Memory B cell (primary cell): ENCODE measurements around the gene IKZF3.
"Not testable (repeated sequence)": the region's sequence is repeated elsewhere in the genome, so short reads cannot be mapped to it uniquely, and the experiment has no call there.

Source experiments
- ATAC-seq: fragments of 150-1000 bp; cut with Tn5 transposase; 2 replicates; pipeline ENCODE4 v1.10.0; 2021; ENCODE audit warnings: low read depth, mild to moderate bottlenecking, moderate library complexity
- DNase-seq, 2 donors: peaks; one replicate each; pipeline ENCODE4 v3.0.0; 2022; ENCODE audit warnings: low spot score in 2 of 2
- H3K27ac Mint-ChIP-seq: one replicate; pipeline ENCODE4 v1.8.0; 2022; ENCODE audit warnings: mild to moderate bottlenecking, moderate library complexity, mixed read lengths
- H3K27me3 Mint-ChIP-seq: one replicate; pipeline ENCODE4 v1.8.0; 2022; ENCODE audit warnings: mixed read lengths
- H3K36me3 Mint-ChIP-seq: one replicate; pipeline ENCODE4 v1.8.0; 2022; ENCODE audit warnings: mild to moderate bottlenecking, mixed read lengths
- H3K4me1 Mint-ChIP-seq: one replicate; pipeline ENCODE4 v1.8.0; 2022; ENCODE audit warnings: mixed read lengths
- H3K4me3 Mint-ChIP-seq: one replicate; pipeline ENCODE4 v1.8.0; 2022; ENCODE audit warnings: mild to moderate bottlenecking, moderate library complexity, mixed read lengths
- H3K9me3 Mint-ChIP-seq: one replicate; pipeline ENCODE4 v1.8.0; 2022; ENCODE audit warnings: mixed read lengths

Gene IKZF3

GRCh38 chr17:39863918-39864746, at the start of gene IKZF3:
IKZF3 (minus strand) TSS chr17:39864312; CDS start chr17:39864126, 186 bp downstream.
- H3K4me3 Mint-ChIP-seq = peak within 1 kb of the TSS; percentile 98
- H3K27me3 Mint-ChIP-seq = no peaks in the 10 kb centered on the region
- peaks cover 1% of the 10 kb centered on the region for H3K9me3 Mint-ChIP-seq

GRCh38 chr17:39908789-39909352, 44.8 kb upstream of the IKZF3 start:
- DNase-seq (no peak), ATAC-seq (no peak)
- Mint-ChIP-seq H3K36me3 (peaks cover 34% of the 10 kb centered on the region), H3K9me3 (no peaks in the 10 kb centered on the region), H3K27ac (no peak overlapping the region), H3K27me3 (no peaks in the 10 kb centered on the region), H3K4me3 (no peak overlapping the region), H3K4me1 (peaks cover 13% of the 10 kb centered on the region)

More at GRCh38 chr17:39863918-39864746, at the start of gene IKZF3:
- Mint-ChIP-seq H3K36me3 (peaks cover 19% of the 10 kb centered on the region), H3K27ac (peak within 1 kb of the TSS; percentile 99), H3K4me1 (peaks cover 39% of the 10 kb centered on the region)
- DNase-seq (peak; percentile 81 to 83), ATAC-seq (peak; percentile 72)

- H3K27me3 Mint-ChIP-seq = no peaks in the 10 kb centered on the region
- no peak overlapping the region for H3K4me3 Mint-ChIP-seq
- no peaks in the 10 kb centered on the region for H3K9me3 Mint-ChIP-seq
- peaks cover 16% of the 10 kb centered on the region for H3K4me1 Mint-ChIP-seq
- H3K27ac Mint-ChIP-seq = no peak overlapping the region
- ATAC-seq (no peak), DNase-seq (no peak)
- peaks cover 24% of the 10 kb centered on the region for H3K36me3 Mint-ChIP-seq
Measured at GRCh38 chr17:39904990-39905288, 40.8 kb upstream of the IKZF3 start.

- peak; percentile 60 for ATAC-seq
- DNase-seq = no peak
- Mint-ChIP-seq H3K4me3 (no peak overlapping the region), H3K27me3 (no peaks in the 10 kb centered on the region), H3K9me3 (no peaks in the 10 kb centered on the region), H3K36me3 (peaks cover 24% of the 10 kb centered on the region), H3K4me1 (peaks cover 16% of the 10 kb centered on the region), H3K27ac (peak overlapping the region; percentile 24)
Measured at GRCh38 chr17:39903158-39903884, 39.2 kb upstream of the IKZF3 start.

- H3K27me3 Mint-ChIP-seq, ATAC-seq, H3K4me3 Mint-ChIP-seq, H3K27ac Mint-ChIP-seq, DNase-seq, H3K9me3 Mint-ChIP-seq: not testable (repeated sequence)
- Mint-ChIP-seq H3K4me1 (peaks cover 15% of the 10 kb centered on the region), H3K36me3 (peaks cover 24% of the 10 kb centered on the region)
Measured at GRCh38 chr17:39902027-39902426, 37.9 kb upstream of the IKZF3 start.

- Mint-ChIP-seq H3K4me3 (no peak overlapping the region), H3K4me1 (peaks cover 9% of the 10 kb centered on the region), H3K9me3 (no peaks in the 10 kb centered on the region), H3K36me3 (peaks cover 14% of the 10 kb centered on the region), H3K27ac (no peak overlapping the region), H3K27me3 (no peaks in the 10 kb centered on the region)
- DNase-seq (no peak), ATAC-seq (no peak)
Measured at GRCh38 chr17:39899215-39899614, 35.1 kb upstream of the IKZF3 start.

- no peak overlapping the region for H3K4me3 Mint-ChIP-seq
- H3K36me3 Mint-ChIP-seq = peaks cover 14% of the 10 kb centered on the region
- no peaks in the 10 kb centered on the region for H3K27me3 Mint-ChIP-seq
- ATAC-seq (no peak), DNase-seq (no peak)
- peaks cover 9% of the 10 kb centered on the region for H3K4me1 Mint-ChIP-seq
- H3K9me3 Mint-ChIP-seq = no peaks in the 10 kb centered on the region
- H3K27ac Mint-ChIP-seq = no peak overlapping the region
Measured at GRCh38 chr17:39898088-39898487, 34.0 kb upstream of the IKZF3 start.

GRCh38 chr17:39894681-39895376, 30.7 kb upstream of the IKZF3 start:
- H3K27ac Mint-ChIP-seq = peak overlapping the region; percentile 37
- H3K4me3 Mint-ChIP-seq = peak overlapping the region; percentile 49
- ATAC-seq = peak; percentile 55
- no peak for DNase-seq
- H3K9me3 Mint-ChIP-seq = no peaks in the 10 kb centered on the region
- H3K27me3 Mint-ChIP-seq = no peaks in the 10 kb centered on the region
- H3K36me3 Mint-ChIP-seq = peaks cover 10% of the 10 kb centered on the region
- peaks cover 13% of the 10 kb centered on the region for H3K4me1 Mint-ChIP-seq

- Mint-ChIP-seq H3K4me1 (peaks cover 18% of the 10 kb centered on the region), H3K4me3 (no peak overlapping the region), H3K27ac (no peak overlapping the region), H3K27me3 (no peaks in the 10 kb centered on the region), H3K9me3 (no peaks in the 10 kb centered on the region), H3K36me3 (peaks cover 2% of the 10 kb centered on the region)
- DNase-seq = no peak
- no peak for ATAC-seq
Measured at GRCh38 chr17:39889200-39889599, 25.1 kb upstream of the IKZF3 start.

- Mint-ChIP-seq H3K27ac (no peak overlapping the region), H3K27me3 (no peaks in the 10 kb centered on the region), H3K4me3 (no peak overlapping the region), H3K36me3 (no peaks in the 10 kb centered on the region), H3K9me3 (no peaks in the 10 kb centered on the region), H3K4me1 (peaks cover 11% of the 10 kb centered on the region)
- ATAC-seq (no peak), DNase-seq (no peak)
Measured at GRCh38 chr17:39887078-39887477, 23.0 kb upstream of the IKZF3 start.

GRCh38 chr17:39886102-39886501, 22.0 kb upstream of the IKZF3 start:
- ATAC-seq = peak; percentile 17
- not testable (repeated sequence) for DNase-seq, H3K27me3 Mint-ChIP-seq

GRCh38 chr17:39872751-39873150, 8.6 kb upstream of the IKZF3 start:
- Mint-ChIP-seq H3K4me3 (no peak overlapping the region), H3K4me1 (peaks cover 12% of the 10 kb centered on the region), H3K36me3 (no peaks in the 10 kb centered on the region), H3K27me3 (no peaks in the 10 kb centered on the region), H3K27ac (no peak overlapping the region), H3K9me3 (no peaks in the 10 kb centered on the region)
- ATAC-seq (no peak), DNase-seq (no peak)

More at GRCh38 chr17:39886102-39886501, 22.0 kb upstream of the IKZF3 start:
- peaks cover 14% of the 10 kb centered on the region for H3K4me1 Mint-ChIP-seq
- not testable (repeated sequence) for H3K36me3 Mint-ChIP-seq, H3K9me3 Mint-ChIP-seq, H3K4me3 Mint-ChIP-seq, H3K27ac Mint-ChIP-seq

- Mint-ChIP-seq H3K27ac (no peak overlapping the region), H3K4me3 (no peak overlapping the region), H3K4me1 (peaks cover 21% of the 10 kb centered on the region), H3K36me3 (no peaks in the 10 kb centered on the region), H3K9me3 (no peaks in the 10 kb centered on the region), H3K27me3 (no peaks in the 10 kb centered on the region)
- ATAC-seq (no peak), DNase-seq (no peak)
Measured at GRCh38 chr17:39871801-39872200, 7.7 kb upstream of the IKZF3 start.

GRCh38 chr17:39870776-39871175, 6.7 kb upstream of the IKZF3 start:
- H3K4me3 Mint-ChIP-seq = no peak overlapping the region
- no peak overlapping the region for H3K27ac Mint-ChIP-seq
- H3K9me3 Mint-ChIP-seq = no peaks in the 10 kb centered on the region
- no peaks in the 10 kb centered on the region for H3K27me3 Mint-ChIP-seq
- H3K4me1 Mint-ChIP-seq = peaks cover 29% of the 10 kb centered on the region
- H3K36me3 Mint-ChIP-seq = no peaks in the 10 kb centered on the region
- DNase-seq = no peak
- ATAC-seq = no peak
